IMR-90 (cell line): ENCODE data around the gene ROBO1.

Experiments
- CEBPB ChIP-seq: IDR thresholded peaks from 2 replicates; pipeline ENCODE4 v1.6.1; 2012; ENCODE audit warnings: low read depth, low read length, improper control_type of control experiment
- CTCF ChIP-seq: conservative IDR thresholded peaks from 2 replicates; pipeline ENCODE4 v1.5.1; 2012; ENCODE audit warnings: mild to moderate bottlenecking, low read depth, low read length, improper control_type of control experiment
- FOS ChIP-seq: fragments of 150-350 bp; IDR thresholded peaks from 2 replicates; pipeline ENCODE4 v1.6.1; 2016; ENCODE audit warnings: low read depth, low read length
- MXI1 ChIP-seq: IDR thresholded peaks from 2 replicates; pipeline ENCODE4 v1.6.1; 2012; ENCODE audit warnings: low read depth, mild to moderate bottlenecking, low read length, moderate library complexity, borderline replicate concordance
- POLR2A ChIP-seq: IDR thresholded peaks from 2 replicates; pipeline ENCODE4 v1.6.1; 2012; ENCODE audit warnings: mild to moderate bottlenecking, low read depth, low read length
- RAD21 ChIP-seq: IDR thresholded peaks from 2 replicates; pipeline ENCODE4 v1.6.1; 2012; ENCODE audit warnings: low read length, improper control_type of control experiment
- RFX5 ChIP-seq: IDR thresholded peaks from 2 replicates; pipeline ENCODE4 v1.8.0; 2012; ENCODE audit warnings: low read depth, mild to moderate bottlenecking, low read length, moderate library complexity
- SMC3 ChIP-seq: fragments of 150-350 bp; IDR thresholded peaks from 2 replicates; pipeline ENCODE4 v1.6.1; 2016; ENCODE audit warnings: low read depth, mild to moderate bottlenecking, antibody characterized with exemption, low read length, moderate library complexity
- USF2 ChIP-seq: fragments of 150-350 bp; IDR thresholded peaks from 2 replicates; pipeline ENCODE4 v1.6.1; 2017; ENCODE audit warnings: mild to moderate bottlenecking, antibody characterized with exemption, low read length, low read depth

- TF ChIP-seq CTCF (no peak), CEBPB (no peak), RFX5 (no peak), RAD21 (no peak), MXI1 (no peak), SMC3 (no peak), POLR2A (no peak), USF2 (no peak), FOS (no peak)
Measured at GRCh38 chr3:79097964-79098660, 669.7 kb downstream of the ROBO1 start.
